HepG2 (cell line): ENCODE data around the gene CDK17. TPM values are rescaled to one million over a fixed set of nuclear protein-coding genes. Genes with fewer than 3 reads are reported as not detected.

Experiments used
- ATAC-seq: fragments of 200-7000 bp; cut with Tn5 transposase; 3 replicates; pipeline ENCODE4 v1.9.1; 2020; ENCODE audit warnings: mild to moderate bottlenecking, moderate library complexity
- BruUV-seq: library from RNA; stranded (reverse); fragments of 400-500 nt; replicated peaks from 2 replicates; lab custom pipeline; 2021; lab: Mats Ljungman, UMichigan
- CTCF ChIA-PET: fragments of 300-600 bp; formaldehyde crosslinking; extraction: SDS; loops from one replicate; lab custom pipeline; 2021; ENCODE audit warnings: low total read pairs, inconsistent platforms, low intra/inter-chr PET ratio; lab: Yijun Ruan, JAX
- POLR2A ChIA-PET: fragments of 350-600 bp; sonication (Branson Sonifier 250); formaldehyde crosslinking; loops from one replicate; lab custom pipeline; 2020; ENCODE audit warnings: antibody characterized with exemption, inconsistent platforms; lab: Yijun Ruan, JAX
- DNase-seq: peaks from one replicate; pipeline ENCODE4 v3.0.0-alpha.2; 2015; ENCODE audit warnings: low spot score
- FAIRE-seq: peaks from 3 replicates; lab custom pipeline; 2011; peaks lifted over from hg19 to GRCh38; lab: Jason Lieb, UNC
- H2AFZ ChIP-seq: one replicate; pipeline ENCODE4 v1.6.1; 2011; ENCODE audit warnings: low read length, inconsistent platforms
- H3K27ac ChIP-seq: fragments of 300-600 bp; 3 replicates; pipeline ENCODE4 v1.8.0; 2011; ENCODE audit warnings: mixed run types, mild to moderate bottlenecking, mixed read lengths, low read length, inconsistent platforms; ENCODE audit not compliant: insufficient read depth; ENCODE audit errors: extremely low read length
- H3K27me3 ChIP-seq, 2 experiments: fragments of 200-600 bp in 1 of 2; 2 replicates in 1 of 2; 3 replicates in 1 of 2; pipeline versions ENCODE4 v1.6.0 to v1.8.0; 2011; ENCODE audit warnings: low read length in 2 of 2, mild to moderate bottlenecking in 2 of 2, moderate library complexity in 2 of 2, inconsistent platforms in 1 of 2; ENCODE audit not compliant: insufficient read depth in 2 of 2, control insufficient read depth in 1 of 2
- H3K36me3 ChIP-seq, 2 experiments: fragments of 200-600 bp in 1 of 2; replicated peaks in 1 of 2; 2 replicates in 1 of 2; 3 replicates in 1 of 2; pipeline versions ENCODE4 v1.5.1 to v1.8.0; 2011; ENCODE audit warnings: low read length in 2 of 2, inconsistent platforms in 1 of 2; ENCODE audit not compliant: insufficient read depth in 2 of 2, control insufficient read depth in 1 of 2
- H3K4me1 ChIP-seq: 2 replicates; pipeline ENCODE4 v1.5.1; 2012; ENCODE audit warnings: low read length, inconsistent platforms; ENCODE audit not compliant: insufficient read depth
- H3K4me2 ChIP-seq: 2 replicates; pipeline ENCODE4 v1.6.0; 2011; ENCODE audit warnings: low read depth, low read length, inconsistent platforms
- H3K4me3 ChIP-seq, 3 experiments: fragments of 200-600 bp in 1 of 3; sonication (generic), shearing (Covaris generic) in 1 of 3; replicated peaks in 1 of 3; 2 replicates each; pipeline ENCODE4 v1.5.1; 2011 to 2016; ENCODE audit warnings: low read length in 3 of 3, inconsistent platforms in 2 of 3, low read depth in 2 of 3, mild to moderate bottlenecking in 2 of 3, control low read depth in 1 of 3, mixed read lengths in 1 of 3; ENCODE audit not compliant: insufficient read depth in 1 of 3
- H3K79me2 ChIP-seq: one replicate; pipeline ENCODE4 v1.6.1; 2011; ENCODE audit warnings: low read length, inconsistent platforms; ENCODE audit not compliant: insufficient read depth
- H3K9ac ChIP-seq: 2 replicates; pipeline ENCODE4 v1.6.0; 2011; ENCODE audit warnings: mild to moderate bottlenecking, low read depth, low read length, inconsistent platforms; ENCODE audit not compliant: insufficient read depth
- H3K9me3 ChIP-seq: 2 replicates; pipeline ENCODE4 v1.5.1; 2012; ENCODE audit warnings: mild to moderate bottlenecking, low read length
- H4K20me1 ChIP-seq: 2 replicates; pipeline ENCODE4 v1.6.0; 2011; ENCODE audit warnings: inconsistent platforms, mild to moderate bottlenecking, low read length, moderate library complexity; ENCODE audit not compliant: insufficient read depth
- ARNT ChIP-seq: fragments of 450-650 bp; IDR thresholded peaks from 2 replicates; pipeline ENCODE4 v1.6.1; 2017
- EP300 ChIP-seq, 3 experiments: sonication (generic) in 1 of 3; formaldehyde crosslinking in 1 of 3; IDR thresholded peaks; 2 replicates each; pipeline versions ENCODE4 v1.5.1 to v1.6.1; 2011 to 2020; ENCODE audit warnings: low read depth in 2 of 3, low read length in 2 of 3, borderline replicate concordance in 1 of 3, improper control_type of control experiment in 1 of 3, mild to moderate bottlenecking in 1 of 3, missing genetic modification reagents in 1 of 3, moderate library complexity in 1 of 3
- GATAD2A ChIP-seq: IDR thresholded peaks from 2 replicates; pipeline ENCODE4 v1.6.1; 2016
- KAT8 ChIP-seq: IDR thresholded peaks from 2 replicates; pipeline ENCODE4 v1.6.1; 2016; ENCODE audit warnings: missing genetic modification reagents, missing compliant biosample characterization
- RFXANK ChIP-seq: IDR thresholded peaks from 2 replicates; pipeline ENCODE4 v1.6.1; 2016
- SNAPC5 ChIP-seq: sonication (generic); formaldehyde crosslinking; IDR thresholded peaks from 2 replicates; pipeline ENCODE4 v1.8.1; 2023; ENCODE audit warnings: mild to moderate bottlenecking, missing genetic modification reagents, borderline replicate concordance
- SRSF1 ChIP-seq: fragments of 200-400 bp; formaldehyde crosslinking; optimal IDR thresholded peaks from 2 replicates; pipeline ENCODE3; 2017; ENCODE audit warnings: mild to moderate bottlenecking, low read depth, low read length, moderate library complexity
- ZFY ChIP-seq: sonication (generic); formaldehyde crosslinking; IDR thresholded peaks from 2 replicates; pipeline ENCODE4 v1.4.0; 2020; ENCODE audit warnings: missing genetic modification reagents
- ZNF124 ChIP-seq: sonication (generic); formaldehyde crosslinking; IDR thresholded peaks from 2 replicates; pipeline ENCODE4 v1.4.0; 2020; ENCODE audit warnings: missing genetic modification reagents
- ZNF317 ChIP-seq: sonication (generic); formaldehyde crosslinking; IDR thresholded peaks from 2 replicates; pipeline ENCODE4 v1.5.0; 2020; ENCODE audit warnings: mild to moderate bottlenecking, missing genetic modification reagents
- ZNF740 ChIP-seq: sonication (generic); formaldehyde crosslinking; IDR thresholded peaks from 2 replicates; pipeline ENCODE4 v1.4.0; 2020; ENCODE audit warnings: missing genetic modification reagents
- ZNF772 ChIP-seq: sonication (generic); formaldehyde crosslinking; IDR thresholded peaks from 2 replicates; pipeline ENCODE4 v1.5.0; 2020; ENCODE audit warnings: mild to moderate bottlenecking, missing genetic modification reagents
- in situ Hi-C: cut with HindIII; loops from 2 replicates; pipeline ENCODE4 v1.10.0; 2017; ENCODE audit warnings: low pct_unique_long_range_greater_than_20kb; ENCODE audit not compliant: extremely low pct_ligation_motif_present
- intact Hi-C: fragments of 100-400 bp; cut with micrococcal nuclease; formaldehyde crosslinking; loops from one replicate; pipeline ENCODE4 v1.10.0; 2022; ENCODE audit not compliant: unreplicated experiment
- polyA plus RNA-seq, 8 experiments: library from polyadenylated mRNA; depleted of rRNA in 3 of 8; stranded (reverse) in 7 of 8; unstranded in 1 of 8; fragments of >200 nt; fragmentation: Illumina TruSeq in 4 of 8; extraction: Trizol in 4 of 8; gene quantifications; 2 replicates each; pipeline versions ENCODE4 v1.2.1 to v1.2.3, GENCODE V29; 2011 to 2016; ENCODE audit warnings: low read depth in 4 of 8, missing spikeins in 1 of 8, mixed read lengths in 1 of 8; ENCODE audit not compliant: insufficient read depth in 1 of 8
- total RNA-seq, 5 experiments: library from RNA; depleted of rRNA; stranded (reverse); fragments of >200 nt; fragmentation: Illumina TruSeq; extraction: Trizol; gene quantifications; 2 replicates each; pipeline ENCODE4 v1.2.3, GENCODE V29; 2016; ENCODE audit warnings: low read depth in 1 of 5
- TF ChIP-seq, protein P1 (sequence below): sonication (generic); formaldehyde crosslinking; IDR thresholded peaks from 2 replicates; pipeline ENCODE4 v1.4.0; 2020; ENCODE audit warnings: missing genetic modification reagents, borderline replicate concordance
- TF ChIP-seq, protein P2 (sequence below): sonication (generic); formaldehyde crosslinking; IDR thresholded peaks from 2 replicates; pipeline ENCODE4 v1.4.0; 2020; ENCODE audit warnings: mild to moderate bottlenecking, low read depth, missing genetic modification reagents
- TF ChIP-seq, protein P3 (sequence below): sonication (generic); formaldehyde crosslinking; IDR thresholded peaks from 2 replicates; pipeline ENCODE4 v1.5.0; 2020; ENCODE audit warnings: mild to moderate bottlenecking, missing genetic modification reagents

CDK17 gene
- total and polyA plus RNA-seq, 2 of the 13 experiments (the other 11 are each of a cell fraction or from before 2014, with no cell fraction given): 9.9 to 22.3 TPM

DNA sequence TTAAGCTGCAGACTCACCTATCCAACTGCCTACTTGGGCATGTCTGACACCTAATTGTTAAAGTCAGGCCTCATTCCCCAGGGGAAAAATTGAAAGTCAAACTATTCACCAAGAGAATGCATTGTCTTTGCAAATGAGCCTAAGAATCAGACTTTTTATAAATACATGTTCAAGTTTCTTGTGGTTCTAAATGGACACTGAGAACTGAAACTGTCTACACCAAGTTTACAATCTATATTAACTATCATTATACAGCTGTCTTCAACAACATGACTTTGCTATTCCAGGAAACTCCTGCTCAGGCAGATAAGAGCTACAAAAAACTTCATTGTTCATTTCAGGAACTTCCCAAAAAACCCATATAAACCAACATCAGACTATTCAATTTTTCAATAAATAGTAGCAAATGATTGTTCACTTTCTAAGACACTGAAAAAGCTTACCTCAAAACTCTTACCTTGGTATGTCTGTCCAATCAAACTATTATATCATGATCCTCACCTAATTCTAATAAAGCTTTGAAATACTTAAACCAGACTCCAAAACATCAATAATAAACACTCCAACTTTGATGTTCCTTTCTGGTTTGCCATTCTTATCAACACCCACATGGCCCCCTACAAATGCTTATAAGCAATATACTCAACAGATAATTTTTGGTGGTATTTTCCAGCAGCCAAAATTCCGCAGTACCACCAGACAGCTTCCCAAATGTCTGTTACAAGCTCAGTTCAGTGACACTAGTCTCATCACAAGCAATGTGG lies 24.2 kb downstream of the CDK17 start (continued):
- no peak for TF ChIP-seq ZFY (CRISPR knock-in tag)
- TF ChIP-seq, protein P1, sequence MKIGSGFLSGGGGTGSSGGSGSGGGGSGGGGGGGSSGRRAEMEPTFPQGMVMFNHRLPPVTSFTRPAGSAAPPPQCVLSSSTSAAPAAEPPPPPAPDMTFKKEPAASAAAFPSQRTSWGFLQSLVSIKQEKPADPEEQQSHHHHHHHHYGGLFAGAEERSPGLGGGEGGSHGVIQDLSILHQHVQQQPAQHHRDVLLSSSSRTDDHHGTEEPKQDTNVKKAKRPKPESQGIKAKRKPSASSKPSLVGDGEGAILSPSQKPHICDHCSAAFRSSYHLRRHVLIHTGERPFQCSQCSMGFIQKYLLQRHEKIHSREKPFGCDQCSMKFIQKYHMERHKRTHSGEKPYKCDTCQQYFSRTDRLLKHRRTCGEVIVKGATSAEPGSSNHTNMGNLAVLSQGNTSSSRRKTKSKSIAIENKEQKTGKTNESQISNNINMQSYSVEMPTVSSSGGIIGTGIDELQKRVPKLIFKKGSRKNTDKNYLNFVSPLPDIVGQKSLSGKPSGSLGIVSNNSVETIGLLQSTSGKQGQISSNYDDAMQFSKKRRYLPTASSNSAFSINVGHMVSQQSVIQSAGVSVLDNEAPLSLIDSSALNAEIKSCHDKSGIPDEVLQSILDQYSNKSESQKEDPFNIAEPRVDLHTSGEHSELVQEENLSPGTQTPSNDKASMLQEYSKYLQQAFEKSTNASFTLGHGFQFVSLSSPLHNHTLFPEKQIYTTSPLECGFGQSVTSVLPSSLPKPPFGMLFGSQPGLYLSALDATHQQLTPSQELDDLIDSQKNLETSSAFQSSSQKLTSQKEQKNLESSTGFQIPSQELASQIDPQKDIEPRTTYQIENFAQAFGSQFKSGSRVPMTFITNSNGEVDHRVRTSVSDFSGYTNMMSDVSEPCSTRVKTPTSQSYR (CRISPR knock-in tag): no peak
- TF ChIP-seq SRSF1: no peak
- no peak for TF ChIP-seq ZNF740 (CRISPR knock-in tag)

DNA sequence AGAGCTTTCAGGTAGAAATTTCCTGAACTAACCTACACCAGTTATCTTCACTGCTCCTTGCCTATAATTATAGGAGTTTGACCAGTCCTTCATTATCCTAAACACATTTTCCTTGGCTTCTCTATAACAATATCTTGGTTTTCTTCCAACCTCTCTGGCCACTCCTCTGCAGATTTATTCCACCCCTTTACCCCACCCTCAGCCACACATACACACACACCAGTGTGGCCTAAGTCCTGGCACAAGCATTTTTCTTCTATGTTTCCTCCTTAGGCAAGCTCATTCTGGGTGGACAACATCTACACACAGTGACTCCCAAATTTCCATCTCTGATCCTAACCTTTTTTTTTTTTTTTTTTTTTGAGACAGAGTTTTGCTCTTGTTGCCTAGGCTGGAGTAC lies 25.1 kb downstream of the CDK17 start:
- Histone ChIP-seq H3K27ac (no peak overlapping the region), H3K36me3 (no peaks in the 10 kb centered on the region), H3K27me3 (no peaks in the 10 kb centered on the region), H3K9me3 (no peaks in the 10 kb centered on the region), H3K4me3 (no peak overlapping the region), H3K4me1 (0 out of 2 replicates have a peak, but pooled peaks cover 6% of the 10 kb centered on the region), H3K79me2 (peaks cover 78% of the 10 kb centered on the region), H3K4me2 (no peak overlapping the region), H4K20me1 (peaks cover 3% of the 10 kb centered on the region; the same call in 1 of the 2 replicates), H2AFZ (no peak overlapping the region), H3K9ac (no peak overlapping the region)
- no peak for TF ChIP-seq ZNF124 (CRISPR knock-in tag)
- TF ChIP-seq RFXANK (CRISPR knock-in tag): no peak
- TF ChIP-seq ZNF772 (CRISPR knock-in tag): no peak
- no peak for TF ChIP-seq SNAPC5 (CRISPR knock-in tag)
- TF ChIP-seq, protein P2, sequence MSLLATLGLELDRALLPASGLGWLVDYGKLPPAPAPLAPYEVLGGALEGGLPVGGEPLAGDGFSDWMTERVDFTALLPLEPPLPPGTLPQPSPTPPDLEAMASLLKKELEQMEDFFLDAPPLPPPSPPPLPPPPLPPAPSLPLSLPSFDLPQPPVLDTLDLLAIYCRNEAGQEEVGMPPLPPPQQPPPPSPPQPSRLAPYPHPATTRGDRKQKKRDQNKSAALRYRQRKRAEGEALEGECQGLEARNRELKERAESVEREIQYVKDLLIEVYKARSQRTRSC: no peak
- TF ChIP-seq, protein P3, sequence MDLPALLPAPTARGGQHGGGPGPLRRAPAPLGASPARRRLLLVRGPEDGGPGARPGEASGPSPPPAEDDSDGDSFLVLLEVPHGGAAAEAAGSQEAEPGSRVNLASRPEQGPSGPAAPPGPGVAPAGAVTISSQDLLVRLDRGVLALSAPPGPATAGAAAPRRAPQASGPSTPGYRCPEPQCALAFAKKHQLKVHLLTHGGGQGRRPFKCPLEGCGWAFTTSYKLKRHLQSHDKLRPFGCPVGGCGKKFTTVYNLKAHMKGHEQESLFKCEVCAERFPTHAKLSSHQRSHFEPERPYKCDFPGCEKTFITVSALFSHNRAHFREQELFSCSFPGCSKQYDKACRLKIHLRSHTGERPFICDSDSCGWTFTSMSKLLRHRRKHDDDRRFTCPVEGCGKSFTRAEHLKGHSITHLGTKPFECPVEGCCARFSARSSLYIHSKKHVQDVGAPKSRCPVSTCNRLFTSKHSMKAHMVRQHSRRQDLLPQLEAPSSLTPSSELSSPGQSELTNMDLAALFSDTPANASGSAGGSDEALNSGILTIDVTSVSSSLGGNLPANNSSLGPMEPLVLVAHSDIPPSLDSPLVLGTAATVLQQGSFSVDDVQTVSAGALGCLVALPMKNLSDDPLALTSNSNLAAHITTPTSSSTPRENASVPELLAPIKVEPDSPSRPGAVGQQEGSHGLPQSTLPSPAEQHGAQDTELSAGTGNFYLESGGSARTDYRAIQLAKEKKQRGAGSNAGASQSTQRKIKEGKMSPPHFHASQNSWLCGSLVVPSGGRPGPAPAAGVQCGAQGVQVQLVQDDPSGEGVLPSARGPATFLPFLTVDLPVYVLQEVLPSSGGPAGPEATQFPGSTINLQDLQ (CRISPR knock-in tag): no peak
- TF ChIP-seq ARNT: no peak
- no peak for TF ChIP-seq ZNF317 (CRISPR knock-in tag)
- no peak for TF ChIP-seq KAT8 (CRISPR knock-in tag)
- TF ChIP-seq EP300 (IDR thresholded peaks at IDR 0.05; ENCODE audit: low read depth in 2 of 2, low read length in 2 of 2): no peak
- no peak for TF ChIP-seq EP300 (CRISPR knock-in tag; IDR thresholded peaks at IDR 0.05; ENCODE audit: borderline replicate concordance)
- no peak for TF ChIP-seq GATAD2A (CRISPR knock-in tag)
- FAIRE-seq: no peak
- intact Hi-C loops: loop anchor here (2.0 kb wide), 1 partner anchor 14 kb away; no protein-coding TSS in a partner anchor
- DNase-seq: no peak
- no peak for ATAC-seq
- in situ Hi-C loops: no loop called here
- ChIA-PET POLR2A (no interaction called here), CTCF (no interaction called here)
- no TSS peak for BruUV-seq
